ENCODE results near the gene TNFRSF18.

DNA sequence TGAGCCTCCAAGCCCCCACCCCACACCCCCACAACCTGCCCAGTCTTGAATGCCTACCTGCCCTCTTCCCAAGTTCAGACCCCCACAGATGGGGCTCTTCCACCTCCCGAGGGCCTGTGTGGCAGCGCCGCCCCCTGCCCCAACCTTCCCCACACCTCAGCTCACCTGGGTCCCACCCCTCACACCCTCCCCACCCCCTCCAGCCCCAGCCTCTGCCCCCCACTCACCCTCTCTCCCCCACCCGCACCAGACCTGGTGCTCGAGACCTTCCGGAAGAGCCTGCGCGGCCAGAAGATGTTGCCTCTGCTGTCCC lies 9.2 kb downstream of the TNFRSF18 start:
- TF ChIP-seq EZH2phosphoT487 (IDR thresholded peaks at IDR 0.05; ENCODE audit: unreplicated experiment): no peak
- no peak for TF ChIP-seq EZH2 (IDR thresholded peaks at IDR 0.05; ENCODE audit: low read depth, unreplicated experiment)
- TF ChIP-seq POLR2AphosphoS5 (IDR thresholded peaks at IDR 0.05; ENCODE audit: low read depth): no peak
- TF ChIP-seq, protein P1, sequence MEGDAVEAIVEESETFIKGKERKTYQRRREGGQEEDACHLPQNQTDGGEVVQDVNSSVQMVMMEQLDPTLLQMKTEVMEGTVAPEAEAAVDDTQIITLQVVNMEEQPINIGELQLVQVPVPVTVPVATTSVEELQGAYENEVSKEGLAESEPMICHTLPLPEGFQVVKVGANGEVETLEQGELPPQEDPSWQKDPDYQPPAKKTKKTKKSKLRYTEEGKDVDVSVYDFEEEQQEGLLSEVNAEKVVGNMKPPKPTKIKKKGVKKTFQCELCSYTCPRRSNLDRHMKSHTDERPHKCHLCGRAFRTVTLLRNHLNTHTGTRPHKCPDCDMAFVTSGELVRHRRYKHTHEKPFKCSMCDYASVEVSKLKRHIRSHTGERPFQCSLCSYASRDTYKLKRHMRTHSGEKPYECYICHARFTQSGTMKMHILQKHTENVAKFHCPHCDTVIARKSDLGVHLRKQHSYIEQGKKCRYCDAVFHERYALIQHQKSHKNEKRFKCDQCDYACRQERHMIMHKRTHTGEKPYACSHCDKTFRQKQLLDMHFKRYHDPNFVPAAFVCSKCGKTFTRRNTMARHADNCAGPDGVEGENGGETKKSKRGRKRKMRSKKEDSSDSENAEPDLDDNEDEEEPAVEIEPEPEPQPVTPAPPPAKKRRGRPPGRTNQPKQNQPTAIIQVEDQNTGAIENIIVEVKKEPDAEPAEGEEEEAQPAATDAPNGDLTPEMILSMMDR (conservative IDR thresholded peaks at IDR 0.05; ENCODE audit: low read depth in 2 of 2): no peak
- no peak for TF ChIP-seq CREB1 (CRISPR knock-in tag; IDR thresholded peaks at IDR 0.05; ENCODE audit: low read depth)
- TF ChIP-seq STAT1 (IDR thresholded peaks at IDR 0.05; ENCODE audit: unreplicated experiment): no peak
- TF ChIP-seq, protein P2, sequence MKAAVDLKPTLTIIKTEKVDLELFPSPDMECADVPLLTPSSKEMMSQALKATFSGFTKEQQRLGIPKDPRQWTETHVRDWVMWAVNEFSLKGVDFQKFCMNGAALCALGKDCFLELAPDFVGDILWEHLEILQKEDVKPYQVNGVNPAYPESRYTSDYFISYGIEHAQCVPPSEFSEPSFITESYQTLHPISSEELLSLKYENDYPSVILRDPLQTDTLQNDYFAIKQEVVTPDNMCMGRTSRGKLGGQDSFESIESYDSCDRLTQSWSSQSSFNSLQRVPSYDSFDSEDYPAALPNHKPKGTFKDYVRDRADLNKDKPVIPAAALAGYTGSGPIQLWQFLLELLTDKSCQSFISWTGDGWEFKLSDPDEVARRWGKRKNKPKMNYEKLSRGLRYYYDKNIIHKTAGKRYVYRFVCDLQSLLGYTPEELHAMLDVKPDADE (IDR thresholded peaks at IDR 0.05): no peak
- TF ChIP-seq, protein P3, sequence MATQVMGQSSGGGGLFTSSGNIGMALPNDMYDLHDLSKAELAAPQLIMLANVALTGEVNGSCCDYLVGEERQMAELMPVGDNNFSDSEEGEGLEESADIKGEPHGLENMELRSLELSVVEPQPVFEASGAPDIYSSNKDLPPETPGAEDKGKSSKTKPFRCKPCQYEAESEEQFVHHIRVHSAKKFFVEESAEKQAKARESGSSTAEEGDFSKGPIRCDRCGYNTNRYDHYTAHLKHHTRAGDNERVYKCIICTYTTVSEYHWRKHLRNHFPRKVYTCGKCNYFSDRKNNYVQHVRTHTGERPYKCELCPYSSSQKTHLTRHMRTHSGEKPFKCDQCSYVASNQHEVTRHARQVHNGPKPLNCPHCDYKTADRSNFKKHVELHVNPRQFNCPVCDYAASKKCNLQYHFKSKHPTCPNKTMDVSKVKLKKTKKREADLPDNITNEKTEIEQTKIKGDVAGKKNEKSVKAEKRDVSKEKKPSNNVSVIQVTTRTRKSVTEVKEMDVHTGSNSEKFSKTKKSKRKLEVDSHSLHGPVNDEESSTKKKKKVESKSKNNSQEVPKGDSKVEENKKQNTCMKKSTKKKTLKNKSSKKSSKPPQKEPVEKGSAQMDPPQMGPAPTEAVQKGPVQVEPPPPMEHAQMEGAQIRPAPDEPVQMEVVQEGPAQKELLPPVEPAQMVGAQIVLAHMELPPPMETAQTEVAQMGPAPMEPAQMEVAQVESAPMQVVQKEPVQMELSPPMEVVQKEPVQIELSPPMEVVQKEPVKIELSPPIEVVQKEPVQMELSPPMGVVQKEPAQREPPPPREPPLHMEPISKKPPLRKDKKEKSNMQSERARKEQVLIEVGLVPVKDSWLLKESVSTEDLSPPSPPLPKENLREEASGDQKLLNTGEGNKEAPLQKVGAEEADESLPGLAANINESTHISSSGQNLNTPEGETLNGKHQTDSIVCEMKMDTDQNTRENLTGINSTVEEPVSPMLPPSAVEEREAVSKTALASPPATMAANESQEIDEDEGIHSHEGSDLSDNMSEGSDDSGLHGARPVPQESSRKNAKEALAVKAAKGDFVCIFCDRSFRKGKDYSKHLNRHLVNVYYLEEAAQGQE (IDR thresholded peaks at IDR 0.05; ENCODE audit: unreplicated experiment): no peak
